GM18498 (cell line): ENCODE measurements around the gene PTPRD.

Source experiments
- ATAC-seq: cut with Tn5 transposase; IDR thresholded peaks from one replicate; pipeline ENCODE4 v1.9.1; 2021; ENCODE audit warnings: mild to moderate bottlenecking, moderate library complexity; ENCODE audit not compliant: unreplicated experiment

PTPRD gene

GRCh38 chr9:8852301-8852864 is 1760.4 kb downstream of the PTPRD start:
- ATAC-seq: no peak

- no peak for ATAC-seq
Observed at GRCh38 chr9:8850914-8851313, 1761.9 kb downstream of the PTPRD start.

GRCh38 chr9:8845808-8846207 is 1767.0 kb downstream of the PTPRD start:
- ATAC-seq: no peak

- ATAC-seq: no peak
Observed at GRCh38 chr9:8845376-8845775, 1767.4 kb downstream of the PTPRD start.

- ATAC-seq: no peak
Observed at GRCh38 chr9:8844549-8844948, 1768.3 kb downstream of the PTPRD start.

- ATAC-seq: no peak
Observed at GRCh38 chr9:8842402-8843193, 1770.2 kb downstream of the PTPRD start.

- no peak for ATAC-seq
Observed at GRCh38 chr9:8838136-8838535, 1774.7 kb downstream of the PTPRD start.

GRCh38 chr9:8835291-8835690 is 1777.5 kb downstream of the PTPRD start:
- ATAC-seq: no peak

- no peak for ATAC-seq
Observed at GRCh38 chr9:8832955-8833354, 1779.8 kb downstream of the PTPRD start.

GRCh38 chr9:8832386-8832785 is 1780.4 kb downstream of the PTPRD start:
- no peak for ATAC-seq

- ATAC-seq: no peak
Observed at GRCh38 chr9:8831568-8831967, 1781.2 kb downstream of the PTPRD start.

- ATAC-seq: no peak
Observed at GRCh38 chr9:8826281-8826680, 1786.5 kb downstream of the PTPRD start.

- no peak for ATAC-seq
Observed at GRCh38 chr9:8825585-8826147, 1787.1 kb downstream of the PTPRD start.

GRCh38 chr9:8823131-8823895 is 1789.5 kb downstream of the PTPRD start:
- ATAC-seq: no peak

GRCh38 chr9:8822667-8823025 is 1790.2 kb downstream of the PTPRD start:
- ATAC-seq: no peak

- no peak for ATAC-seq
Observed at GRCh38 chr9:8821910-8822666, 1790.7 kb downstream of the PTPRD start.

- ATAC-seq: no peak
Observed at GRCh38 chr9:8817335-8817734, 1795.5 kb downstream of the PTPRD start.

GRCh38 chr9:8816361-8816760 is 1796.4 kb downstream of the PTPRD start:
- no peak for ATAC-seq

GRCh38 chr9:8815931-8816330 is 1796.9 kb downstream of the PTPRD start:
- ATAC-seq: no peak

- ATAC-seq: no peak
Observed at GRCh38 chr9:8815219-8815618, 1797.6 kb downstream of the PTPRD start.

GRCh38 chr9:8812888-8813287 is 1799.9 kb downstream of the PTPRD start:
- no peak for ATAC-seq
